Panc1 (cell line): ENCODE results near the gene OR3A3. TPM values are rescaled to one million over a fixed set of nuclear protein-coding genes. Genes with fewer than 3 reads are reported as not detected.

ENCODE experiments used
- ATAC-seq: fragments of 200-7000 bp; cut with Tn5 transposase; 2 replicates; pipeline ENCODE4 v1.9.1; 2020; ENCODE audit warnings: mild to moderate bottlenecking, moderate library complexity
- BruUV-seq: library from RNA; stranded (reverse); fragments of 400-500 nt; replicated peaks from 2 replicates; lab custom pipeline; 2021; lab: Mats Ljungman, UMichigan
- CTCF ChIA-PET: fragments of 300-600 bp; sonication (Branson Sonifier 250); formaldehyde crosslinking; loops from one replicate; lab custom pipeline; 2022; ENCODE audit warnings: antibody characterized with exemption; lab: Charles Lee
- POLR2A ChIA-PET: fragments of 300-600 bp; sonication (Branson Sonifier 250); formaldehyde crosslinking; loops from one replicate; lab custom pipeline; 2022; ENCODE audit warnings: antibody characterized with exemption; lab: Charles Lee
- DNase-seq: peaks from one replicate; pipeline ENCODE4 v3.0.0-alpha.2; 2010; ENCODE audit warnings: low read depth, low spot score
- H3K27ac ChIP-seq: 2 replicates; pipeline ENCODE4 v1.5.1; 2011; ENCODE audit warnings: mild to moderate bottlenecking, low read length, inconsistent platforms
- H3K27me3 ChIP-seq: fragments of 200-500 bp; sonication (Bioruptor generic); 2 replicates; pipeline ENCODE4 v1.6.0; 2014; ENCODE audit warnings: low read length, inconsistent platforms; ENCODE audit not compliant: control insufficient read depth, insufficient read depth
- H3K36me3 ChIP-seq: fragments of 200-500 bp; sonication (Bioruptor generic); 2 replicates; pipeline ENCODE4 v1.5.1; 2014; ENCODE audit warnings: inconsistent platforms, mild to moderate bottlenecking, low read length, moderate library complexity; ENCODE audit not compliant: control insufficient read depth, insufficient read depth
- H3K4me1 ChIP-seq: 2 replicates; pipeline ENCODE4 v1.5.1; 2011; ENCODE audit warnings: inconsistent platforms, mild to moderate bottlenecking, low read length, moderate library complexity; ENCODE audit not compliant: control insufficient read depth, insufficient read depth
- H3K4me3 ChIP-seq, 2 experiments: 2 replicates each; pipeline ENCODE4 v1.5.1; 2011 to 2012; ENCODE audit warnings: low read depth in 2 of 2, low read length in 2 of 2, mild to moderate bottlenecking in 2 of 2, inconsistent platforms in 1 of 2, moderate library complexity in 1 of 2
- H3K9me3 ChIP-seq: fragments of 200-500 bp; sonication (Bioruptor generic); 2 replicates; pipeline ENCODE4 v1.5.1; 2014; ENCODE audit warnings: low read depth, mild to moderate bottlenecking, inconsistent platforms, low read length, moderate library complexity; ENCODE audit not compliant: control insufficient read depth, insufficient read depth
- CTCF ChIP-seq: fragments of 450-650 bp; IDR thresholded peaks from 2 replicates; pipeline ENCODE4 v1.5.1; 2017; ENCODE audit warnings: mild to moderate bottlenecking
- POLR2AphosphoS5 ChIP-seq: IDR thresholded peaks from 2 replicates; pipeline ENCODE4 v1.6.1; 2012; ENCODE audit warnings: mild to moderate bottlenecking, low read depth, low read length, moderate library complexity
- REST ChIP-seq, 2 experiments: IDR thresholded peaks; 2 replicates each; pipeline ENCODE4 v1.6.1; 2011 to 2012; ENCODE audit warnings: low read depth in 2 of 2, control low read depth in 1 of 2, low read length in 1 of 2, mild to moderate bottlenecking in 1 of 2, moderate library complexity in 1 of 2; ENCODE audit not compliant: insufficient read depth in 1 of 2
- SIN3A ChIP-seq: IDR thresholded peaks from 2 replicates; pipeline ENCODE4 v1.6.1; 2012; ENCODE audit warnings: low read depth, mild to moderate bottlenecking, low read length, moderate library complexity, borderline replicate concordance; ENCODE audit not compliant: insufficient read depth
- TCF7L2 ChIP-seq: IDR thresholded peaks from 2 replicates; pipeline ENCODE4 v1.6.1; 2011; ENCODE audit warnings: mild to moderate bottlenecking, low read depth, low read length, inconsistent platforms
- in situ Hi-C: cut with HindIII; loops from 2 replicates; pipeline ENCODE4 v1.10.0; 2016; ENCODE audit warnings: low sequenced_read_pairs, low pct_unique_long_range_greater_than_20kb
- intact Hi-C: fragments of 100-400 bp; cut with micrococcal nuclease; formaldehyde crosslinking; loops from one replicate; pipeline ENCODE4 v1.10.0; 2022; ENCODE audit not compliant: unreplicated experiment
- total RNA-seq: library from RNA; stranded (reverse); gene quantifications from one replicate; pipeline ENCODE4 v1.2.1, GENCODE V29; 2021; ENCODE audit not compliant: unreplicated experiment

OR3A3 gene
- total RNA-seq, 1 experiment from 2014 or later: not detected

DNA sequence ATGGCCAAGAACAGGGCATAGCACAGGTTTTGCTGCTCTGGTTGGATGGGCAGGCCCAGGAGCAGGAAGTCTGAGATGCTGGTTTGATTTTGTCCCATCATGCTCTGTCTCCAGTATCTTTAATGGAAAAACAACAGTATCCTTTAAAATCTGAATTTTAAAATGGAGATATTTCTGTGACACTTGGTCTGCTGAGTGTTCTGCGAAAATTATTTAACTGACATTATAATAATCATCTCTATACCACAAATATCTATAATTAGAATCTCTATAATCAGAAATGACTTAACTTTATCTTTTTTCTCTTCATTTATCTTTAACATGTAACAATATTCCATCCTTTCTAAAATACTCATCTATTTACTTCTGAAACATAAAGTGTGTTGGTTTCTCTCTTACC is 12.9 kb upstream of the OR3A3 start, which contains the start of gene OR1E1:
TSS of gene OR1E1 (minus strand) at position 101 of the 400 bp plus-strand sequence. CDS start at position 101, 0 bp downstream.
- Histone ChIP-seq H3K4me1 (no peaks in the 10 kb centered on the region), H3K4me3 (no peak within 1 kb of the TSS), H3K9me3 (no peaks in the 10 kb centered on the region), H3K36me3 (no peaks in the 10 kb centered on the region), H3K27ac (no peak within 1 kb of the TSS), H3K27me3 (no peaks in the 10 kb centered on the region; the same call in 1 of the 2 replicates)
- ATAC-seq (no peak), DNase-seq (no peak)
- no peak for TF ChIP-seq POLR2AphosphoS5
- TF ChIP-seq CTCF: no peak
- TF ChIP-seq REST (IDR thresholded peaks at IDR 0.05; ENCODE audit: insufficient read depth in 1 of 2, low read depth in 2 of 2, low read length in 1 of 2): no peak
- TF ChIP-seq TCF7L2: no peak
- TF ChIP-seq SIN3A: no peak
- in situ Hi-C loops: no loop called here
- intact Hi-C loops: no loop called here
- BruUV-seq: no TSS peak
- ChIA-PET CTCF (no interaction called here), POLR2A (no interaction called here)

GRCh38 chr17:3400055-3400454 is 11.1 kb upstream of the OR3A3 start:
- no peaks in the 10 kb centered on the region; the same call in 1 of the 2 replicates for H3K27me3 ChIP-seq
- CTCF ChIA-PET: no interaction called here
- no peak overlapping the region for H3K27ac ChIP-seq
- H3K36me3 ChIP-seq: no peaks in the 10 kb centered on the region
- DNase-seq (no peak), ATAC-seq (no peak)
- POLR2A ChIA-PET: no interaction called here
- in situ Hi-C loops (no loop called here), intact Hi-C loops (no loop called here)
- H3K9me3 ChIP-seq: no peaks in the 10 kb centered on the region
- no TSS peak for BruUV-seq
- no peak for TF ChIP-seq REST (IDR thresholded peaks at IDR 0.05; ENCODE audit: insufficient read depth in 1 of 2, low read depth in 2 of 2, low read length in 1 of 2)
- H3K4me1 ChIP-seq: no peaks in the 10 kb centered on the region
- no peak overlapping the region for H3K4me3 ChIP-seq
